IMR-90 (cell line): ENCODE measurements around the gene PIP5K1B. TPM values are rescaled to one million over a fixed set of nuclear protein-coding genes. Genes with fewer than 3 reads are reported as not detected.

ENCODE experiments used
- ATAC-seq: fragments of 200-7000 bp; cut with Tn5 transposase; 2 replicates; pipeline ENCODE4 v1.9.1; 2020; ENCODE audit warnings: low read depth, mild to moderate bottlenecking, moderate library complexity
- BruUV-seq: library from RNA; stranded (reverse); fragments of 400-500 nt; replicated peaks from 2 replicates; lab custom pipeline; 2021; lab: Mats Ljungman, UMichigan
- CTCF ChIA-PET: fragments of 300-600 bp; formaldehyde crosslinking; extraction: SDS; loops from one replicate; lab custom pipeline; 2021; ENCODE audit warnings: antibody characterized with exemption; lab: Yijun Ruan, JAX
- POLR2A ChIA-PET: fragments of 300-600 bp; sonication (Branson Sonifier 250); formaldehyde crosslinking; loops from one replicate; lab custom pipeline; 2022; ENCODE audit warnings: antibody characterized with exemption; ENCODE audit not compliant: unreplicated experiment; lab: Charles Lee
- DNase-seq: peaks from one replicate; pipeline ENCODE4 v3.0.0; 2013
- H2AFZ ChIP-seq: replicated peaks from 2 replicates; pipeline ENCODE3; 2013; ENCODE audit warnings: low read length, mild to moderate bottlenecking; ENCODE audit not compliant: poor library complexity
- H2AK5ac ChIP-seq: 2 replicates; pipeline ENCODE4 v1.6.1; 2013; ENCODE audit warnings: low read depth, low read length, inconsistent platforms
- H2AK9ac ChIP-seq: replicated peaks from 2 replicates; pipeline ENCODE3; 2013; ENCODE audit warnings: mild to moderate bottlenecking, low read depth, low read length, moderate library complexity; ENCODE audit not compliant: poor library complexity
- H2BK120ac ChIP-seq: 2 replicates; pipeline ENCODE4 v1.6.1; 2013; ENCODE audit warnings: low read depth, low read length, inconsistent platforms
- H2BK15ac ChIP-seq: 3 replicates; pipeline ENCODE4 v1.6.1; 2013; ENCODE audit warnings: low read depth, low read length, inconsistent platforms
- H2BK20ac ChIP-seq: 2 replicates; pipeline ENCODE4 v1.6.1; 2013; ENCODE audit warnings: low read depth, mild to moderate bottlenecking, inconsistent platforms, low read length, moderate library complexity
- H2BK5ac ChIP-seq: 2 replicates; pipeline ENCODE4 v1.6.1; 2013; ENCODE audit warnings: mild to moderate bottlenecking, low read depth, low read length, inconsistent platforms; ENCODE audit not compliant: poor library complexity, severe bottlenecking
- H3K14ac ChIP-seq: replicated peaks from 2 replicates; pipeline ENCODE4 v1.6.1; 2013; ENCODE audit warnings: low read depth, low read length, inconsistent platforms
- H3K18ac ChIP-seq: 2 replicates; pipeline ENCODE4 v1.6.1; 2013; ENCODE audit warnings: low read depth, low read length, control low read depth
- H3K23ac ChIP-seq: 2 replicates; pipeline ENCODE4 v1.6.1; 2013; ENCODE audit warnings: low read depth, low read length, inconsistent platforms
- H3K27ac ChIP-seq: 2 replicates; pipeline ENCODE4 v1.5.1; 2013; ENCODE audit warnings: mild to moderate bottlenecking, control low read depth, low read length; ENCODE audit not compliant: insufficient read depth
- H3K27me3 ChIP-seq: 2 replicates; pipeline ENCODE4 v1.6.1; 2013; ENCODE audit warnings: low read length; ENCODE audit not compliant: control insufficient read depth, insufficient read depth
- H3K36me3 ChIP-seq: 2 replicates; pipeline ENCODE4 v1.6.1; 2013; ENCODE audit warnings: low read length, mixed read lengths; ENCODE audit not compliant: control insufficient read depth, insufficient read depth
- H3K4ac ChIP-seq: 2 replicates; pipeline ENCODE4 v1.6.1; 2013; ENCODE audit warnings: low read depth, low read length, inconsistent platforms
- H3K4me1 ChIP-seq: 2 replicates; pipeline ENCODE4 v1.6.1; 2013; ENCODE audit warnings: low read length, mixed read lengths; ENCODE audit not compliant: control insufficient read depth, insufficient read depth
- H3K4me2 ChIP-seq: 2 replicates; pipeline ENCODE4 v1.6.1; 2013; ENCODE audit warnings: low read depth, mild to moderate bottlenecking, control low read depth, low read length, moderate library complexity
- H3K4me3 ChIP-seq: 2 replicates; pipeline ENCODE4 v1.5.1; 2013; ENCODE audit warnings: low read depth, mild to moderate bottlenecking, control low read depth, low read length, moderate library complexity; ENCODE audit not compliant: insufficient read depth
- H3K56ac ChIP-seq: 2 replicates; pipeline ENCODE4 v1.6.1; 2013; ENCODE audit warnings: low read length, inconsistent platforms; ENCODE audit not compliant: insufficient read depth; ENCODE audit errors: extremely low read depth
- H3K79me1 ChIP-seq, 2 experiments: 2 replicates each; pipeline ENCODE4 v1.6.1; 2013; ENCODE audit warnings: low read length in 2 of 2, inconsistent platforms in 1 of 2, low read depth in 1 of 2
- H3K9ac ChIP-seq: 2 replicates; pipeline ENCODE4 v1.6.1; 2013; ENCODE audit warnings: low read depth, low read length, control low read depth
- H3K9me1 ChIP-seq: 2 replicates; pipeline ENCODE4 v1.6.1; 2013; ENCODE audit warnings: low read length, inconsistent platforms; ENCODE audit not compliant: insufficient read depth
- H3K9me3 ChIP-seq: 2 replicates; pipeline ENCODE4 v1.6.1; 2013; ENCODE audit warnings: low read length; ENCODE audit not compliant: control insufficient read depth, insufficient read depth
- H4K20me1 ChIP-seq: 2 replicates; pipeline ENCODE4 v1.6.1; 2013; ENCODE audit warnings: low read length, inconsistent platforms; ENCODE audit not compliant: insufficient read depth
- H4K5ac ChIP-seq: 2 replicates; pipeline ENCODE4 v1.6.1; 2013; ENCODE audit warnings: mild to moderate bottlenecking, low read depth, low read length, control low read depth
- H4K8ac ChIP-seq, 2 experiments: 2 replicates each; pipeline ENCODE4 v1.6.1; 2013; ENCODE audit warnings: low read depth in 2 of 2, low read length in 2 of 2, control low read depth in 1 of 2, inconsistent platforms in 1 of 2
- H4K91ac ChIP-seq: 2 replicates; pipeline ENCODE4 v1.6.1; 2013; ENCODE audit warnings: low read depth, low read length, inconsistent platforms; ENCODE audit not compliant: insufficient read depth
- BHLHE40 ChIP-seq: fragments of 150-350 bp; IDR thresholded peaks from 2 replicates; pipeline ENCODE4 v1.6.1; 2016; ENCODE audit warnings: mild to moderate bottlenecking, low read depth, low read length
- CEBPB ChIP-seq: IDR thresholded peaks from 2 replicates; pipeline ENCODE4 v1.6.1; 2012; ENCODE audit warnings: low read depth, low read length, improper control_type of control experiment
- CHD1 ChIP-seq: IDR thresholded peaks from 2 replicates; pipeline ENCODE4 v1.6.1; 2012; ENCODE audit warnings: low read depth, low read length, improper control_type of control experiment
- CTCF ChIP-seq: conservative IDR thresholded peaks from 2 replicates; pipeline ENCODE4 v1.5.1; 2012; ENCODE audit warnings: mild to moderate bottlenecking, low read depth, low read length, improper control_type of control experiment
- ELK1 ChIP-seq: fragments of 150-350 bp; IDR thresholded peaks from 2 replicates; pipeline ENCODE4 v1.6.1; 2016; ENCODE audit warnings: low read depth, mild to moderate bottlenecking, low read length, moderate library complexity, borderline replicate concordance
- FOS ChIP-seq: fragments of 150-350 bp; IDR thresholded peaks from 2 replicates; pipeline ENCODE4 v1.6.1; 2016; ENCODE audit warnings: low read depth, low read length
- MAFK ChIP-seq: IDR thresholded peaks from 2 replicates; pipeline ENCODE4 v1.6.1; 2012; ENCODE audit warnings: low read depth, low read length, improper control_type of control experiment
- MAZ ChIP-seq: IDR thresholded peaks from 2 replicates; pipeline ENCODE4 v1.6.1; 2012; ENCODE audit warnings: low read depth, mild to moderate bottlenecking, low read length, improper control_type of control experiment, moderate library complexity, borderline replicate concordance
- POLR2A ChIP-seq: IDR thresholded peaks from 2 replicates; pipeline ENCODE4 v1.6.1; 2012; ENCODE audit warnings: mild to moderate bottlenecking, low read depth, low read length
- RAD21 ChIP-seq: IDR thresholded peaks from 2 replicates; pipeline ENCODE4 v1.6.1; 2012; ENCODE audit warnings: low read length, improper control_type of control experiment
- RFX5 ChIP-seq: IDR thresholded peaks from 2 replicates; pipeline ENCODE4 v1.8.0; 2012; ENCODE audit warnings: low read depth, mild to moderate bottlenecking, low read length, moderate library complexity
- SMC3 ChIP-seq: fragments of 150-350 bp; IDR thresholded peaks from 2 replicates; pipeline ENCODE4 v1.6.1; 2016; ENCODE audit warnings: low read depth, mild to moderate bottlenecking, antibody characterized with exemption, low read length, moderate library complexity
- USF2 ChIP-seq: fragments of 150-350 bp; IDR thresholded peaks from 2 replicates; pipeline ENCODE4 v1.6.1; 2017; ENCODE audit warnings: mild to moderate bottlenecking, antibody characterized with exemption, low read length, low read depth
- WGBS, 2 experiments: methylation state at CpG; one replicate each; pipeline versions ENCODE4 v1.1.5 to v1.1.7; 2013; ENCODE audit warnings: missing lambda C conversion rate in 2 of 2; ENCODE audit not compliant: insufficient read length in 1 of 2; ENCODE audit errors: extremely low coverage in 2 of 2; 5-methylcytosine and 5-hydroxymethylcytosine counted together
- dilution Hi-C: fragments of 300-500 bp; cut with HindIII; formaldehyde crosslinking; loops from one replicate; pipeline ENCODE4 v1.14.3; 2018; ENCODE audit warnings: low sequenced_read_pairs; ENCODE audit not compliant: unreplicated experiment
- in situ Hi-C: fragments of 300-500 bp; cut with MboI; formaldehyde crosslinking; loops from 3 replicates; pipeline ENCODE4 v1.14.3; 2019; ENCODE audit warnings: low sequenced_read_pairs, inconsistent platforms, mixed read lengths
- intact Hi-C: fragments of 100-400 bp; cut with micrococcal nuclease; formaldehyde crosslinking; loops from 2 replicates; pipeline ENCODE4 v1.10.0; 2022
- polyA plus RNA-seq, 3 experiments: library from polyadenylated mRNA; depleted of rRNA; stranded (reverse); fragments of >200 nt; gene quantifications; 2 replicates each; pipeline ENCODE4 v1.2.3, GENCODE V29; 2012; ENCODE audit warnings: low replicate concordance in 1 of 3
- total RNA-seq: library from RNA; depleted of rRNA; stranded (reverse); fragments of >200 nt; gene quantifications from 2 replicates; pipeline ENCODE4 v1.2.3, GENCODE V29; 2012

PIP5K1B gene
- total and polyA plus RNA-seq, 2 of the 4 experiments (the other 2 are of a cell fraction) = not detected

- CTCF ChIA-PET = no interaction called here
Measured at GRCh38 chr9:68996462-68996861, 291.4 kb downstream of the PIP5K1B start.

More at GRCh38 chr9:68996462-68996861, 291.4 kb downstream of the PIP5K1B start:
- intact Hi-C loops = loop anchor here (10.0 kb wide), 1 partner anchor 652 kb away; no protein-coding TSS in a partner anchor
- Histone ChIP-seq H3K9ac (no peak overlapping the region), H4K20me1 (no peaks in the 10 kb centered on the region), H3K79me1 (no peaks in the 10 kb centered on the region), H3K9me3 (no peaks in the 10 kb centered on the region), H2BK5ac (no peak overlapping the region), H2AFZ (no peak overlapping the region), H3K4me1 (no peaks in the 10 kb centered on the region), H2BK120ac (no peak overlapping the region), H3K9me1 (no peaks in the 10 kb centered on the region), H2BK20ac (no peak overlapping the region), H3K36me3 (no peaks in the 10 kb centered on the region), H3K4me3 (no peak overlapping the region), H3K27ac (no peak overlapping the region), H3K23ac (no peak overlapping the region), H3K4me2 (no peak overlapping the region), H2AK9ac (no peak overlapping the region), H3K14ac (no peak overlapping the region), H2AK5ac (no peak overlapping the region), H3K4ac (no peak overlapping the region), H3K56ac (no peak overlapping the region), H4K5ac (no peak overlapping the region), H4K91ac (no peak overlapping the region), H2BK15ac (no peak overlapping the region), H4K8ac (no peak overlapping the region), H3K27me3 (peaks cover 6% of the 10 kb centered on the region), H3K18ac (no peak overlapping the region)
- TF ChIP-seq FOS (no peak), MAFK (no peak), USF2 (no peak), CEBPB (no peak), ELK1 (no peak), CHD1 (no peak), CTCF (no peak), POLR2A (no peak), MAZ (no peak), SMC3 (no peak), BHLHE40 (no peak), RAD21 (no peak), RFX5 (no peak)
- DNase-seq = no peak
- BruUV-seq = no TSS peak
- no peak for ATAC-seq
- dilution Hi-C loops = no loop called here
- WGBS, 2 experiments = 80% methylated on average over 1 of the region's 5 CpGs; no CpG with 5 or more reads in 1 of the 2 experiments
- POLR2A ChIA-PET = no interaction called here
- in situ Hi-C loops = no loop called here
